DOHH2 (cell line): ENCODE measurements around the gene MOXD1.

Source experiments
- H3F3A ChIP-seq: fragments of 200-600 bp; sonication (generic), shearing (Covaris generic); 2 replicates; pipeline ENCODE4 v1.6.0; 2016; ENCODE audit warnings: antibody characterized with exemption, mild to moderate bottlenecking; ENCODE audit not compliant: control insufficient read depth, insufficient read depth
- H3K27ac ChIP-seq: fragments of 200-600 bp; sonication (generic); 2 replicates; pipeline ENCODE4 v1.5.1; 2014; ENCODE audit warnings: low read depth, mild to moderate bottlenecking, low read length, moderate library complexity
- H3K27me3 ChIP-seq: fragments of 200-600 bp; sonication (generic); 2 replicates; pipeline ENCODE4 v1.6.1; 2014; ENCODE audit warnings: mild to moderate bottlenecking, low read length, mixed read lengths; ENCODE audit not compliant: control insufficient read depth
- H3K36me3 ChIP-seq: fragments of 200-600 bp; sonication (generic); 2 replicates; pipeline ENCODE4 v1.6.1; 2014; ENCODE audit warnings: mild to moderate bottlenecking, low read length, moderate library complexity, mixed read lengths; ENCODE audit not compliant: control insufficient read depth
- H3K4me1 ChIP-seq: fragments of 200-600 bp; sonication (generic); 2 replicates; pipeline ENCODE4 v1.6.1; 2014; ENCODE audit warnings: mild to moderate bottlenecking, low read length, mixed read lengths; ENCODE audit not compliant: control insufficient read depth
- H3K4me2 ChIP-seq: fragments of 200-600 bp; sonication (generic); 2 replicates; pipeline ENCODE4 v1.6.0; 2014; ENCODE audit warnings: mild to moderate bottlenecking, low read length, moderate library complexity
- H3K4me3 ChIP-seq: fragments of 200-600 bp; sonication (generic); 2 replicates; pipeline ENCODE4 v1.5.1; 2014; ENCODE audit warnings: mild to moderate bottlenecking, low read length, mixed read lengths
- H3K79me2 ChIP-seq: fragments of 200-600 bp; sonication (generic); 2 replicates; pipeline ENCODE4 v1.6.1; 2014; ENCODE audit warnings: mild to moderate bottlenecking, low read length, mixed read lengths; ENCODE audit not compliant: control insufficient read depth
- H3K9me2 ChIP-seq: fragments of 200-600 bp; sonication (generic); replicated peaks from 2 replicates; pipeline ENCODE4 v1.6.1; 2014; ENCODE audit warnings: mild to moderate bottlenecking, low read length, mixed read lengths; ENCODE audit not compliant: control insufficient read depth
- H3K9me3 ChIP-seq: fragments of 200-600 bp; sonication (generic); 2 replicates; pipeline ENCODE4 v1.6.1; 2014; ENCODE audit warnings: antibody characterized with exemption, low read length, mixed read lengths; ENCODE audit not compliant: control insufficient read depth, insufficient read depth
- H4K20me1 ChIP-seq: fragments of 200-600 bp; sonication (generic); 2 replicates; pipeline ENCODE4 v1.6.0; 2014; ENCODE audit warnings: low read depth, mild to moderate bottlenecking, antibody characterized with exemption, low read length, moderate library complexity; ENCODE audit not compliant: control insufficient read depth, insufficient read depth
- EZH2phosphoT487 ChIP-seq: fragments of 200-600 bp; sonication (generic); IDR thresholded peaks from 2 replicates; pipeline ENCODE4 v1.6.1; 2017; ENCODE audit warnings: borderline replicate concordance, mild to moderate bottlenecking, antibody characterized with exemption, low read length, moderate library complexity, mixed read lengths
- TF ChIP-seq, protein P1 (sequence below): fragments of 200-600 bp; sonication (generic); IDR thresholded peaks from one replicate; pipeline ENCODE4 v1.5.1; 2014; ENCODE audit warnings: antibody characterized with exemption, mild to moderate bottlenecking, low read depth, low read length; ENCODE audit not compliant: poor library complexity, severe bottlenecking

MOXD1 gene

DNA sequence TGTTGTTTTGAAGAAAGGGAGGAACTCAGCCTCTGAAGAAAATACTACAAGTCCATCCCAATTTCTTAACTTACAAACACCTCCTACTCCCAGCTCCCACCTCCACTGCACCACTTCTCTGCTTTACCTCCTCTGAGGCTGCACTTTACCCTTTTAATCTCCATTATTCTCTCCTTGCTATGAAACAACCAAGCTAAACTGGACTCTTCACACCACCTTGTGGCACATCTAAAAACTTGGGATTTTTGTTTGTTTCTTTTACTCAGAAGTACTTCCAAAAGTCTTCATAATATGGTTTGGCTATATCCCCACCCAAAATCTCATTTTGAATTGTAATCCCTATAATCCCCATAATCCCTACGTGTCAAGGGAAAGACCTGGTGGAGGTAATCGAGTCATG is 142.2 kb downstream of the MOXD1 start:
- H3K9me3 ChIP-seq, result no peaks in the 10 kb centered on the region
- no peak overlapping the region for H3K4me2 ChIP-seq
- no peaks in the 10 kb centered on the region for H3K36me3 ChIP-seq
- no peaks in the 10 kb centered on the region for H3K79me2 ChIP-seq
- H3K4me3 ChIP-seq, result no peak overlapping the region
- no peaks in the 10 kb centered on the region for H3K9me2 ChIP-seq
- no peak overlapping the region for H3K27ac ChIP-seq
- no peaks in the 10 kb centered on the region for H3F3A ChIP-seq
- H3K27me3 ChIP-seq, result no peaks in the 10 kb centered on the region
- no peaks in the 10 kb centered on the region for H3K4me1 ChIP-seq
- no peaks in the 10 kb centered on the region for H4K20me1 ChIP-seq
- TF ChIP-seq, protein P1, sequence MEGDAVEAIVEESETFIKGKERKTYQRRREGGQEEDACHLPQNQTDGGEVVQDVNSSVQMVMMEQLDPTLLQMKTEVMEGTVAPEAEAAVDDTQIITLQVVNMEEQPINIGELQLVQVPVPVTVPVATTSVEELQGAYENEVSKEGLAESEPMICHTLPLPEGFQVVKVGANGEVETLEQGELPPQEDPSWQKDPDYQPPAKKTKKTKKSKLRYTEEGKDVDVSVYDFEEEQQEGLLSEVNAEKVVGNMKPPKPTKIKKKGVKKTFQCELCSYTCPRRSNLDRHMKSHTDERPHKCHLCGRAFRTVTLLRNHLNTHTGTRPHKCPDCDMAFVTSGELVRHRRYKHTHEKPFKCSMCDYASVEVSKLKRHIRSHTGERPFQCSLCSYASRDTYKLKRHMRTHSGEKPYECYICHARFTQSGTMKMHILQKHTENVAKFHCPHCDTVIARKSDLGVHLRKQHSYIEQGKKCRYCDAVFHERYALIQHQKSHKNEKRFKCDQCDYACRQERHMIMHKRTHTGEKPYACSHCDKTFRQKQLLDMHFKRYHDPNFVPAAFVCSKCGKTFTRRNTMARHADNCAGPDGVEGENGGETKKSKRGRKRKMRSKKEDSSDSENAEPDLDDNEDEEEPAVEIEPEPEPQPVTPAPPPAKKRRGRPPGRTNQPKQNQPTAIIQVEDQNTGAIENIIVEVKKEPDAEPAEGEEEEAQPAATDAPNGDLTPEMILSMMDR, result no peak

DNA sequence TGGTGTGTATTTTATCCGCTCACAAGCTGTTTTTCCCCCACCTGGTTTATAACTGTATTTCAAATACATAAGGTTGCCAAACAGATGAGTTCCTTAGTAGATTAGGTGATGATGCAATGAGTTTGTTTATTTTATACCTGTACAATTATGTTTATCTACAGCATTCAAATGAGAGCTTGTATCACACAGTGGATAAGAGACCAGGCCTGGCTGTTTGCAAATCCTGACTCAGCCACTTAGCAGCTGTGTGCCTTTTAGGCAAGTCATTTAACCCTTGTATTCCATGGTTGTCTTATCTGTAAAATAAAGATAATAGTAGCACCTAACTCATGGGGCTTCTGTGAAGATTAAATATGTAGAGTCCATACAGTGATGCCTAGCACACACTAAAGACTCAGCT is 143.7 kb downstream of the MOXD1 start:
- no peaks in the 10 kb centered on the region for H4K20me1 ChIP-seq
- no peaks in the 10 kb centered on the region for H3K4me1 ChIP-seq
- H3F3A ChIP-seq, result no peaks in the 10 kb centered on the region
- no peaks in the 10 kb centered on the region for H3K27me3 ChIP-seq
- no peaks in the 10 kb centered on the region for H3K36me3 ChIP-seq
- no peaks in the 10 kb centered on the region for H3K9me3 ChIP-seq
- no peaks in the 10 kb centered on the region for H3K79me2 ChIP-seq
- TF ChIP-seq EZH2phosphoT487, result no peak
- TF ChIP-seq, protein P1, result no peak
- H3K27ac ChIP-seq, result no peak overlapping the region
- H3K4me3 ChIP-seq, result no peak overlapping the region
- no peaks in the 10 kb centered on the region for H3K9me2 ChIP-seq
- no peak overlapping the region for H3K4me2 ChIP-seq

DNA sequence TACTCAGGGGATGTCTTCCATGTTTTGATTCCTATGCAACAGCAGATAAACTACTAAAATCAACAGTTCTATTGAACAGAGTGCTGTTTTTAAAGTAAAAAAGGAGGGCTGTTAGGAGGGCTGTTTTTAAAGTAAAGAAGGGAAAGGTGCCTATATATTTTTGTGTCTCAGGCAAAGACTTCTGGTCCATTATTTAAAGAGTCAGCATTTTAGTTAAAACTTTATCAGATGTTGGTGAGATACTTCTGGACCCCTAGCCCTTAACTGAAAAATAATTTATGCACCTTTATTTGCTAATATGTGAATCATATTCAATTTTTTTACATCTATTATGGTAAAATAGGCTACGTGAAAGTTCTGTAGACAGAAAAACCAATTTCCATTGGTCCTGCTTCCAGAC is 144.8 kb downstream of the MOXD1 start:
- H3K4me2 ChIP-seq, result no peak overlapping the region
- H3K4me3 ChIP-seq, result no peak overlapping the region

More for the DNA sequence above, 144.8 kb downstream of the MOXD1 start:
- H3F3A ChIP-seq, result no peaks in the 10 kb centered on the region
- H3K4me1 ChIP-seq, result no peaks in the 10 kb centered on the region
- no peaks in the 10 kb centered on the region for H3K36me3 ChIP-seq
- no peak overlapping the region for H3K27ac ChIP-seq
- H3K27me3 ChIP-seq, result no peaks in the 10 kb centered on the region
- H3K9me3 ChIP-seq, result peaks cover 6% of the 10 kb centered on the region; the same call in 1 of the 2 replicates
- no peaks in the 10 kb centered on the region for H3K79me2 ChIP-seq
- TF ChIP-seq, protein P1, result no peak
- TF ChIP-seq EZH2phosphoT487, result no peak
- H3K9me2 ChIP-seq, result no peaks in the 10 kb centered on the region
- H4K20me1 ChIP-seq, result no peaks in the 10 kb centered on the region
